Umbilical cord (tissue), 2 donors: ENCODE measurements around the gene HSPD1. TPM values are rescaled to one million over a fixed set of nuclear protein-coding genes. Genes with fewer than 3 reads are reported as not detected.
A peak's percentile ranks its signal among the peaks of the same experiment; 100 is the strongest.

Experiments used
- DNase-seq: peaks from one replicate; pipeline ENCODE4 v3.0.0-alpha.2; 2015; ENCODE audit warnings: low spot score
- total RNA-seq: library from RNA; depleted of rRNA; stranded (reverse); fragments of >200 nt; gene quantifications from one replicate; pipeline ENCODE4 v1.2.3, GENCODE V29; 2014; ENCODE audit warnings: low replicate concordance; ENCODE audit not compliant: insufficient read depth

The HSPD1 gene
- total RNA-seq: 174 TPM

DNA sequence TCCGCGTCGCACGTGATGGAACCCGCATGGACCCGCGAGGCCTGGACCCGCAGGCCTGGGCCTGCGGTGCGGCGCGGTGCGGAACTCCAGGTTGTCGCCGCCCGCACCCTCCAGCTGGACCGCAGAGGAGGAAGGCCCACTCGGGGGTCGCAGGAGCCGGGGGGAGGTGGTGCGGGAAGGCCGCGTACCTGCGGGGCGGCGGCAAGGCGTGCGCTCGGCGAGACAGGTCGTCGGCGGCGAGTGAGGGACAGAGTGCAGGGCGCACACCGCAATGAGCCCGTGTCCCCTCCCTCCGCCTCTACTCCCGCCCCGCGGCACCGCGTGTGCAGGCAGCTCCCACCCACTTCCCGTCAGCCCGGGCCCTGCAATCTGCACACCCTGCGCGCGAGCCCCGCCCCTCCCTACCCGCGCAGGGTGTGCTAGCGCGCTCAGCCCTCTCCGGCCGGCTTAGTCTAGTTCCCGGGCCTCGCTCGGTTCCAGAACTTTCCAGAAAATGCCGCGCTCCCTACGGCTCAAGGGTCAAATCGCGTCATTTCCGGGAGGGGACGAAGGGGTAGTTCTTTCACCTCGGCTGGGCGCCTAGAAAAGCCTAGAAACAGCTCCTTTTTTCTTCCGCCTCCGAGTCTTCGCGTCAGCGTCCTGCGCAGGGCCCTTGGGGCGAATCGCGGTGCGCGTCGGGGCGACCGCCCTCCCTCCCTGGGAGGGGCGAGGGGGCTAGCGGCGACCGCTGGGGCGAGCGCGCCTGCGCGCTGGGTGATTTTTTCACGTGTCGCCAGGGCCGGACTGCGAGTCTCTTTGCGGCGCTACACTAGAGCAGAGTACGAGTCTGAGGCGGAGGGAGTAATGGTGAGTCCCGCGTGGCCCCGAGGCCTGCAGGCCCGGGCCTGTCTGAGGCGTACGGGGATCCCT lies at the start of gene HSPD1, which contains the start of gene HSPE1:
Gene HSPD1 (minus strand): TSS at position 247 of the 909 bp plus-strand sequence. CDS start 992 bp downstream, outside the sequence.
Gene HSPE1 (plus strand): TSS at position 786 of the 909 bp plus-strand sequence. CDS start 58 bp downstream, at position 844.
- peak; percentile 100 for DNase-seq

GRCh38 chr2:197548582-197548981 lies 48.9 kb upstream of the HSPD1 start:
- no peak for DNase-seq

DNA sequence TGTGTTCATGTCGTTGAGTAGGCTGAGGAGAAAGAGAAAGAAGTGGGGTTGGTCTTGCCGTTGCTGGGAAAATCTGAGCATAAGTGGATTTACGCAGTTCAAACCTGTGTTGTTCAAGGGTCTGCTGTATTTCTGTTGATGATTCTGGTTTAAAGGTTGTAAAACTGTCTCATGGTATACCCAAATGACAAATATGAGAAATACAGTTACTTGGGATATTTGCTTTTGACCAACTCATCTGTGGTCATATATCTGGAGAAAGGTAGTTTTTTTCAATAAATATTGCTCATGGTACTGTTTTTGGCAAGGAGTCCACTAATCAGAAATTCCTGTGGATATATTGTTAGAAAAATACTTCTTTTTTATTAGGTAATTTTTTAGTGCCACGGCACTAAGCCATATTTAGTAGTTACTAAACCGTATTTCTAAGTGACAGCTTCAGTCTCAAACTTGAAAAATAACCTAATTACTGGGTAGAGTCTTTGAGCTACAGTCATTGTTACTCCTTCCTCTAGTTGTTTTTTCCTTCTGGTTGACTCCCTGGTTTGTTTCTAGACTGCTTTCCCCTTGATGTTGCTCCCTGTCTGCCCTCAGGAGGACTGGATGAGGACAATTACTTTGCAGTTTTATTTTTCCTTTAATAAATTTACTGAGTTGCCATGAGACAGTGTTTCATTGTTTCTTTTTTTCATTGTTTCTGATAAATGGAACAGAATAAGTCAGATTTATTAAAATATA lies 47.7 kb upstream of the HSPD1 start:
- DNase-seq: no peak

- DNase-seq: no peak
Measured at GRCh38 chr2:197543206-197543605, 43.6 kb upstream of the HSPD1 start.

DNA sequence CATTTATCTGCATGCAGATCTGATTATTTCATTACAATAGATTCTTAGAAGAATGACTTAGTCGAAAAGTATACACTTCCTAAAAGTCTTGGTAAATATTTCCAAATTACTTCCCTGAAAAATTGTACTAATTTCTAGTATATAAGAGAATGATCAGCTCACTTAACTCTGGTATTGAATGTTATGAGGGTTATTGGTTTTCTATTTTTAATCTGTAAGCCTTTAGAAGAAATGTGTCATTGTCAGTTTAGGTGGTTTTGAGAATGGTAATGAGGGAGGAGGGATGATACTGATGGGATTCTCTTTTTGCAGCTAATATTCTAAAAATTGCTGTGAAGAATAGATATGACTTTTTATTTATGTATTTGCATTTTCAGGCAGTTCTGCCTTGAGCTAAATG lies 40.1 kb upstream of the HSPD1 start:
- DNase-seq: no peak

- DNase-seq: no peak
Measured at GRCh38 chr2:197538412-197538811, 38.8 kb upstream of the HSPD1 start.

DNA sequence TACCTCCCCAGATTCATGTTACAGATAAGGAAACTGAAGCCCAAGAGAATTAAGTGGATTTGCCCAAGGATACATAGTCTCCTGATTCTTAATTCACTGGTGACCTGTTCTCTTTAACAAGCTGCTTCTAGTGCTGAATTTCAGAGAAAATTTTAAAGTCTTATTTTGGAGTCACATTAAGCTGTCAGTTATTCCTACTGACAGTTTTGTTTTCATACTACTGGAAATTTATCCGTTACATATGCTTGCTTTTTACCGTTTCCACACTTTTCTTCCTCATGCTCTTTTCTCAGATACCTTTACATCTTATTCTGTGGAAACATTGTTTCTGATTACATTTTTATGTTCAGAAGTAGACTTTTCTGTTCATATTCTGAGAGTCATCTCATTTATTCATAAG lies 17.5 kb upstream of the HSPD1 start:
- no peak for DNase-seq

GRCh38 chr2:197516393-197516761 lies 16.7 kb upstream of the HSPD1 start:
- DNase-seq: peak; percentile 23

DNA sequence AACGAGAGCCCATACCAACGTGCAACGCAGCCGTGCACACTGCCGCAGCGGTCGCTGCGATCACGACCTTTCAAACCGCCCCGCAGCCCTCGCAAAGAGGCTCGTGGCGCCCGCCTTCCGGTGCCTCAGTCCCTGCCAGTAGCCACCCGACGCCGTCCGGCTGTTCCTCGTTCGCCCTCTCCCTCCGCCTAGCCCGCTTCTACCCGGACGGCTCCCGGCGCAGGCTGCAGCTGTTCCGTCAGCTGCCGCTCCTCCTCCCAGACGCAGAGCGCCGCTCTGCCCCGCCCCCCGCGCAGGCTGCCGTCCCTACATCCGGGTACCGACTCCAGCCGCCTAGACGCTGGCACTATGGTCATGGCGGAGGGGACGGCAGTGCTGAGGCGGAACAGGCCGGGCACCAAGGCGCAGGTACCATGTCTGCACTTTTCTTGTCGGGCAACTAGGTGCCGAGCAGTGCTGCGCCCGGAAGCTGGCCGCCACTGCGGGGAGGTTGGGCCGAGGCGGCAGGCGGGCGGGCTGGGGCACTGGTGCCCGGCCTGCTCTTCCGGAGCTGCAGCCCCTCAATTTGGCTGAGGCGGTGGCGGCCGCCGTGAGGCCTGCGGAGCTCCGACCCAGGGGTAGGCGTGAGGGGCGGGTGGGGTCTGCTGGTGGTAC lies 16.2 kb upstream of the HSPD1 start, which contains the start of gene MOB4:
Gene MOB4 (plus strand): TSS at position 328 of the 654 bp plus-strand sequence. CDS start 21 bp downstream, at position 349.
- DNase-seq: peak; percentile 96

DNA sequence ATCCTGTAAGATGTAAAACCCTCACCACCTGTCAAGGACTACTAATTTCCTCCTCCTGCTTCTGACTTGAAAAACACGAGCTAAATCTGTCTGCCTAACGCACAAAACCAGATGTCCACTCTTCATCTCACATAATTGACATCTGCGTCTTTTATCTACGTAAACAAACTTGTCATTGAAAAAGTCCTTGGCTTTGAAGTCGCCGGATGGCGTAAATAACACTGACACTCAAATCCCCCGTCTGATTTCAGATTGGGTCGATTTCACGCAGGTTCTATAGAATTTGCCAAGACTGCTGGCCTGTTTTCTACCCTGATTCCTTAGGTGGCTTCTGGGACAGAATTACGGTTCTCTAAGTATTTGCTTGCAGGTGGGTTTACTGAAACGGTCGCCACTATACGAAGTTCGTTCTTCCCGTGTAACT lies 15.7 kb upstream of the HSPD1 start:
- DNase-seq: no peak

DNA sequence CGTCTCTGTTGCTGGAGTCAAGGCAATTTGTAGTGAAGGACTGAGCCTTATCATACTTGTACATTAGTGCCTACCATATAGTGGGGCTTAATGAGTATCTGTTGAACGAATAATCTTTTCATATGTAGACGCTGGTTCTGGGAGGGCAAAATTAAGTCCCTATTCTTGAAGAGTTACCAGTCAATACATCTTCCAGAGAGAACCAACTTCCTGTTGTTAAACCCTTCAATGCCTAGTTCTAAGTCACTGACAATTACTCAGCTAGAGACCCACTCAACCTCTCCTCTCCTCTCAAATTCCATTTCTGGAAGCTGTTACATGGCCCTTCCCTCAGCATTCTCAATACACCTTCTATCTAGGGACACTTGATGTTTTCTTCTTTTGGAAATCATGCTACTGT lies 15.1 kb upstream of the HSPD1 start:
- no peak for DNase-seq

- DNase-seq: no peak
Measured at GRCh38 chr2:197513915-197514314, 14.3 kb upstream of the HSPD1 start.

- no peak for DNase-seq
Measured at GRCh38 chr2:197506658-197507057, 7.0 kb upstream of the HSPD1 start.

DNA sequence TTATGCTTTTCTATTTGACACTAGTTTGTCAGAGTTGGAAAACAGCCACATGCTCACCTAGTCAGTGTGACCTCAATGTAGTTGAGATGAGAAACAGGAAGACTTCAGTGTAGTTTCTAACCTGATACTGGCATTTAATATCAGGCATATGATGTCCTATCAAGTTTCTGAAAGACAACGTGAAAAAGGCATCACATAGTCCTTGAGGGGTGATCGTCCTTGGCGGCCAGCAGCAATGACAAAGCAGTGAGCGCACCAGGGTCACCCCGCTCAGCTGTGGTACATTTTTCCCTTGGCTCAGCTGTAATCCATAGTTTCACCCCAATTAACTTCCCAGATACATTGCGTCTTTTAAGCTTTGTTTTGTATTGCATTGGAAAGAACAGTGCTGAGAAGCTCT lies 4.9 kb upstream of the HSPD1 start:
- DNase-seq: no peak

DNA sequence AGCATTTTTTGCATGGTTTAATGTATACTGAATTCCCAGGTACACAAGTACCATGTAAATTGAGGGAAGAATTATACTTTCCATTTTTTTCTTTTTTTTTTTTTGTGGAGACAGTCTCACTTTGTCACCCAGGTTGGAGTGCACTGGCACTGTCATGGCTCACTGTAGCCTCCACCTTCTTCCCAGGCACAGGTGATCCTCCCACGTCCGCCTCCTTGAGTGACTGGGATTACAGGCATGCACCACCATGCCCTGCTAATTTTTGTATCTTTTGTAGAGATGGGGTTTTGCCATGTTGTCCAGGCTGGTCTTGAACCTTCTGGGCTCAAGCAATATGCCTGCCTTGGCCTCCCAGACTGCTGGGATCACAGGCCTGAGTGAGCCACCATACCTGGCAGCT lies 4.4 kb upstream of the HSPD1 start:
- DNase-seq: no peak

GRCh38 chr2:197502685-197503084 lies 3.0 kb upstream of the HSPD1 start:
- no peak for DNase-seq

DNA sequence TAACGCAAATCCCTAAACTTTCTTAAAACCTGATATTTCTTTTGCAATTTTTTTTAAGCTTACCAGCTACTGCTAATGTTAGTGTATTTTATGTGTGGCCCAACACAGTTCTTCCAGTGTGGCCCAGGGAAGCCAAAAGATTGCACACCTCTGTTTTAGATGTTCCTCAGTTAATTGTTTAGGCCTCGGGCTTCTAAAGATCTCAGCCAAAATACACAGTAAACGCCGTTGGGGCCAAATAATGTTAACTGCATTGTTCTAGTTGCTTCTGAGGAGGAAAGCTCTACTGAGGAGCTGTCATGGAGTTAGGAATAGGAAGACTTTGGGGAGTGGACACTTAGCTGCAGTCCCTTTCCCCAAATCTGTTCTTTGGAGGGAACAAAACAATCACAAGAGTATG lies 2.6 kb upstream of the HSPD1 start:
- no peak for DNase-seq

DNA sequence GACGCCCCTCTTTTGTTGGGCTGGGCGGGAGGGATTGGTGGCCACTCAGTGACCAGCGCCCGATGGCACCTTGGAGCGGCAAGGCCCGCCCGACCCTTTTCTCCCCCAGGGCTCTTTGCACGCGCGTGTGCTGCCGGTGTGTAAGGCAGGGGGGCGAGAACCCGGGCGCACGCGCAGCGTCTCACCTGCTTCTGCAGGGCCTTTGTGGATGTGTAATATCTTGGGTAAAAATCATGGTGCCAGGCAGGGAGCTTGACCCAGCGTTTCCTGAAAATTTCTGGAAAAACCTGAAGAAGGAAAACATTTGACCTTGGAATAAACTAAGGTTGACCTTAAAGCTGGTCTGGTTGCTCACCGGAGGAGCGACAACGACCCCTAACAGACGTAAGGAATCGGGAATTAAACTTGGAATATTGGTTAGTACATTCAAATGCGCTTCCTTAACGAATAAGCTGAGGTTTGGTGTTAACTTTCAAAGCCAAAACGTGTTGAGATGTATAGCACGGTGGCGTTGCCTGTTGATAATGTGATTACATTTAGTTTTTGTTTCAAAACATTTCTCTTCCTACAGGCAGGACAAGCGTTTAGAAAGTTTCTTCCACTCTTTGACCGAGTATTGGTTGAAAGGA lies 977 bp upstream of the HSPD1 start:
- peak; percentile 30 for DNase-seq

GRCh38 chr2:197498937-197499593 lies 575 bp downstream of the HSPD1 start:
- peak; percentile 51 for DNase-seq

DNA sequence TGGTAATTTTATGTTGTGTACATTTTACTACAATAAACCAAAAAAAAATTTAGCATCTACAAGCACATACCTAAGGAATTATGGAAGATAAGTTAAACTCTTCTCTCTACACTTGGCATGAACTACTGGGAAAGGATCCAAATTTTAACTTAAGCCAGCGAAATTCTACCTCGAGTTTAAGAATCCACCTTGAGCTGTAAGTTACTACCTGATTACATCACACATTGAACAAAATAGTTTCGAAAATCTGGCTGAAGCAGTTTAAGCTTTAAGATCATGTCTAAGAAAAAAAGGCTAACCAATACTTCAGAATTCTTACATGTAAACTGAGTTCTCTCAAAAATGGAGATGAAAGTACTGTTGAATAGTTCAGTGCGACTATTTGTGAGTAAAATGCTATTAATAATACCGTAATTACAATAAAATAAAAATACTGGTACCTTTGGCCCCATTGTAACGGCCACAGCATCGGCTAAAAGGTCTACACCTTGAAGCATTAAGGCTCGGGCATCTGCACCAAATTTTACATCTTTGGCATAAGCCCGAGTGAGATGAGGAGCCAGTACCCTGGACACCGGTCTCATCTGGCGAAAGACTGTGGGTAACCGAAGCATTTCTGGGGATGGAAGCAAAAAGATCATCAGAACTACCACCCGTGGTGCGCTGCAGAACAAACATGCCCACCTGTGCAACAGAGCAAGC lies 1.3 kb downstream of the HSPD1 start:
- DNase-seq: no peak
